BJ (cell line): ENCODE results near the gene NFKBIE. TPM values are rescaled to one million over a fixed set of nuclear protein-coding genes. Genes with fewer than 3 reads are reported as not detected.

Experiments
- CTCF ChIA-PET: fragments of 350-600 bp; formaldehyde crosslinking; extraction: SDS; loops from one replicate; lab custom pipeline; 2021; ENCODE audit warnings: antibody characterized with exemption, inconsistent platforms; lab: Yijun Ruan, JAX
- POLR2A ChIA-PET: fragments of 300-600 bp; sonication (Branson Sonifier 250); formaldehyde crosslinking; extraction: SDS; loops from one replicate; lab custom pipeline; 2021; ENCODE audit warnings: antibody characterized with exemption; lab: Charles Lee
- DNase-seq: peaks from one replicate; pipeline ENCODE4 v3.0.0-alpha.2; 2011; ENCODE audit warnings: low read depth
- H3K27me3 ChIP-seq: 2 replicates; pipeline ENCODE4 v1.6.0; 2011; ENCODE audit warnings: low read length; ENCODE audit not compliant: control insufficient read depth, insufficient read depth
- H3K36me3 ChIP-seq: 2 replicates; pipeline ENCODE4 v1.5.1; 2011; ENCODE audit warnings: low read length; ENCODE audit not compliant: control insufficient read depth, insufficient read depth
- H3K4me3 ChIP-seq: 2 replicates; pipeline ENCODE4 v1.5.1; 2011; ENCODE audit warnings: low read depth, mild to moderate bottlenecking, control low read depth, low read length
- CTCF ChIP-seq: IDR thresholded peaks from 2 replicates; pipeline ENCODE4 v1.5.1; 2011; ENCODE audit warnings: low read depth, mild to moderate bottlenecking, control low read depth, inconsistent platforms, low read length, moderate library complexity; ENCODE audit not compliant: insufficient read depth
- polyA plus RNA-seq: library from polyadenylated mRNA; depleted of rRNA; stranded (reverse); fragments of >200 nt; gene quantifications from 2 replicates; pipeline ENCODE4 v1.2.3, GENCODE V29; 2011

Gene NFKBIE
- polyA plus RNA-seq, 1 experiment, result 8.0 TPM

GRCh38 chr6:44222486-44223318 lies 42.6 kb downstream of the NFKBIE start:
- TF ChIP-seq CTCF, result no peak
- H3K36me3 ChIP-seq, result no peaks in the 10 kb centered on the region
- peaks cover 1% of the 10 kb centered on the region; the same call in 1 of the 2 replicates for H3K27me3 ChIP-seq
- H3K4me3 ChIP-seq, result peak overlapping the region; percentile 56
- POLR2A ChIA-PET, result no interaction called here
- DNase-seq, result no peak
- CTCF ChIA-PET, result interaction anchor here (0.7 to 6.8 kb wide), 8 partner anchors 13 to 87 kb away, joined by 3 to 89 read pairs (median 4); no protein-coding TSS in a partner anchor

- DNase-seq, result no peak
- Histone ChIP-seq H3K27me3 (peaks cover 1% of the 10 kb centered on the region; the same call in 1 of the 2 replicates), H3K36me3 (no peaks in the 10 kb centered on the region), H3K4me3 (no peak overlapping the region)
- POLR2A ChIA-PET, result interaction anchor here (0.6 kb wide), 2 partner anchors 14 to 43 kb away, joined by 6 to 19 read pairs; no protein-coding TSS in a partner anchor
- CTCF ChIA-PET, result interaction anchor here (0.7 to 6.8 kb wide), 12 partner anchors 9 to 87 kb away, joined by 3 to 89 read pairs (median 4); no protein-coding TSS in a partner anchor
- TF ChIP-seq CTCF, result no peak
These were observed 43.4 kb downstream of the NFKBIE start for GRCh38 chr6:44221961-44222335.

- Histone ChIP-seq H3K27me3 (peaks cover 1% of the 10 kb centered on the region; the same call in 1 of the 2 replicates), H3K4me3 (no peak overlapping the region), H3K36me3 (no peaks in the 10 kb centered on the region)
- no peak for DNase-seq
- ChIA-PET POLR2A (interaction anchor here (0.6 kb wide), 2 partner anchors 15 to 43 kb away, joined by 6 to 19 read pairs; no protein-coding TSS in a partner anchor), CTCF (interaction anchor here (0.6 to 6.8 kb wide), 14 partner anchors 9 to 120 kb away, joined by 3 to 89 read pairs (median 4); no protein-coding TSS in a partner anchor)
- peak; percentile 91 for TF ChIP-seq CTCF
These were observed 43.9 kb downstream of the NFKBIE start for GRCh38 chr6:44221291-44221960.

GRCh38 chr6:44220913-44221290 lies 44.4 kb downstream of the NFKBIE start:
- ChIA-PET POLR2A (no interaction called here), CTCF (interaction anchor here (0.6 to 6.8 kb wide), 11 partner anchors 8 to 119 kb away, joined by 3 to 89 read pairs (median 5); no protein-coding TSS in a partner anchor)
- Histone ChIP-seq H3K4me3 (no peak overlapping the region), H3K27me3 (peaks cover 2% of the 10 kb centered on the region; the same call in 1 of the 2 replicates), H3K36me3 (no peaks in the 10 kb centered on the region)
- DNase-seq, result no peak
- no peak for TF ChIP-seq CTCF
